ENCODE data around the gene CCR4.
"Not testable (repeated sequence)": the region's sequence is repeated elsewhere in the genome, so short reads cannot be mapped to it uniquely, and the experiment has no call there.

Gene CCR4

DNA sequence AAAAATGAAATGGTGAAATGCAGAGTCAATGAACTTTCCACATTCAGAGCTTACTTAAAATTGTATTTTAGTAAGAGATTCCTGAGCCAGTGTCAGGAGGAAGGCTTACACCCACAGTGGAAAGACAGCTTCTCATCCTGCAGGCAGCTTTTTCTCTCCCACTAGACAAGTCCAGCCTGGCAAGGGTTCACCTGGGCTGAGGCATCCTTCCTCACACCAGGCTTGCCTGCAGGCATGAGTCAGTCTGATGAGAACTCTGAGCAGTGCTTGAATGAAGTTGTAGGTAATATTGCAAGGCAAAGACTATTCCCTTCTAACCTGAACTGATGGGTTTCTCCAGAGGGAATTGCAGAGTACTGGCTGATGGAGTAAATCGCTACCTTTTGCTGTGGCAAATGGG is 3.1 kb downstream of the CCR4 start:
- DNase-seq, result no peak

DNA sequence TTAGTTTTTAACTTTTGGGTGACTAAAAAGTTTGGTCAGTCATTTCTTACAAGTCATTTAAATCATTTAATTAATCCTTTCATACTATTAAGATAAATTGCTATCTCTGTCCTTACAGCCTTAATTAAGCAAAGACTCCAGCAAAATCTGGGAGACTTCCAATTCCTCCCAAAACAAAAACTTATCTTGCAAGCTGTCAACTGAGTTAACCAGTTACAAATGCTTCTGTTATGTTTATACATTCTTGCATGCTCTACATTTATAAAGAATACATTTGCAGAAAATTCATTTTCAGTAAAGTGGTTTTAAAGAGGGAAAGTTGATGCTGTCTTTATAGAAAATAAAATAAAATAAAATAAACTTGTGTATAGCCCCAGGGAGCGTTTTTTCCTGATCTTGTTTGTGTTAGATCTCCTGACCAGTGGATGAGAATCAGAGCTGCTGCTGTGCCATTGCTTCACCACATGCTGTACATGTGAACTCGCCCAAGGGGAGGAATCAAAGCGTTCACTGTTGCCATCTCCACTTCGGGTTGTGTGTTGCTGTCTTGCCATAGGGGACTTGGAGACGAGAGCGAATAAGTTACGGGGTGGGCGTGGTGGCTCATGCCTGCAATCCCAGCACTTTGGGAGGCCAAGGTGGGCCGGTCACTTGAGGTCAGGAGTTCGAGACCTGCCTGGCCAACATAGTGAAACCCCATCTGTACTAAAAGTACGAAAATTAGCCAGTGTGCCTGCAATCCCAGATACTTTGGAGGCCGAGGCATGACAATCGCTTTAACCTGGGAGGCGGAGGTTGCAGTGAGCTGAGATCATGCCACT is 5.5 kb downstream of the CCR4 start:
- DNase-seq, result no peak

GRCh38 chr3:32958509-32958908 is 7.1 kb downstream of the CCR4 start:
- no peak for DNase-seq

DNA sequence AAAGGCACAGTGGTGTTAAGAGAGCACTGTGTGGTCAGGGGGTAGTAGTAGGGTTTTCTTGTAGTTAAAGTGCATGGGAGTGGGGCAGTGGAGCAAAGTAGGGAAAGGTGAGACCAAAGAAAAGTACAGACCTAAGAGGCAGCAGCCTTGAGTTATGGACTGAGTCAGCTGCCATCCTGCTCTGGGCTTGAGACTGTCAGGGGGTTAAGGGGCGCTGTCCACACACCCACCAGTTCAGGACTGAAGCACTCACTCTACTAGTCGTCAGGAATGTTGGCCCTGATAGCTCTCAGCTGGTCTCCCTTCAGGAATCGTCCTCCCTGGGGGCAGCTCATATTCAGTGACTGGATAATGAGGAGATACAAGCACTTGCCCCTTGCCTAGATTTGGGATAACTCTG is 7.9 kb downstream of the CCR4 start:
- no peak for DNase-seq

DNA sequence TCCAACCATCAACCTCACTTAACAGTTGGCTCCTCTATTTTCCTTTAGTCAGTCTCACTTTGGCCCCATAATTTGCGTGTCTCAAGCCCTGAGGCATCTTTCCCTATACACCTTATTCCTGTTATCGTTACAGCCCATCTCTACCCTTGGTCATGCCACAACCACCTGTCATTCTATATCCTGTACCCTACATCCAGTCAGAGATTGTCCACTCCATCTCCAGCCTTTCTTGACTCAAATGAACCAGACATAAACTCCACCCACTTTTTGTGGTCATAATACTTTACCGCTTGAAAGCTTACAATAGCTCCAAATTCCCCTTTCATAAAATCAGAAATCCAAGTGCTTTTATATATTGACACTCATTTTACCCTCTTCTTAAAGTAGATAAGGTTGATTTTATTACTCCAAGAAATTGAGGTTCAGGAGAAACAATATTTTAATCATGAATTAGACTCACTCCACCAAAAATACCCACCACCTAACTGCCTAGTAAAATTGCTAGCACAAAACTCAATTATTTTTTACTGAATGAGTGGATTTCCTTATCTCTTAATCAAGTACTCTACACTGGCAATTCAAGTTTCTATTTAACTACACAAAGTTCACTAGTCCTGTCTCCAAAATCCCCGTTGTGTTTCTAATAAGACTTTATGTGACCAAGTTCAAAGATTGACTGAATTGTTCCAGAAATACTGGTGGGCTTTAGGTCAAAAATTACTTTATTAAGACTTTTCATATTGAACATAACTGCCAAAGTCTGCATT is 9.1 kb downstream of the CCR4 start:
- DNase-seq, result no peak

- DNase-seq, result no peak
These were observed 9.8 kb downstream of the CCR4 start for GRCh38 chr3:32961189-32961715.

DNA sequence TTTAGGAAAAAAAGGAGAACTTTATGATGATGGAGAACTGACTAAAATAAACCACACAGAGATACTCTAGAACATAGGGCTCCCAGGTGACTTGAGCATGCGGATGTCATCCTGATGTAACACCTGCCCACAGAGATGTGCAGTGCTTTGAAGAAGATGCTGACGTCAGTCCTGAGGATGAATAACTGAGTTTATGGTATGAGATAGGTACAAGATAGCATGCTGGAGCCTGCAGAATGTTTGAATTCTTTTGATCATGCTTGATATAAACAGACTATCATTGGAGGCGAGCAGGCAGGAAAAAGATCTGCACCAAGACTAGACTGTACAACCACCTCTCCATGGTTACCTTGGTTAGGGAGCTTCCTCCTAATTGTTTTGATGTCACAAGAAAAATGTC is 12.4 kb downstream of the CCR4 start:
- DNase-seq, result no peak

DNA sequence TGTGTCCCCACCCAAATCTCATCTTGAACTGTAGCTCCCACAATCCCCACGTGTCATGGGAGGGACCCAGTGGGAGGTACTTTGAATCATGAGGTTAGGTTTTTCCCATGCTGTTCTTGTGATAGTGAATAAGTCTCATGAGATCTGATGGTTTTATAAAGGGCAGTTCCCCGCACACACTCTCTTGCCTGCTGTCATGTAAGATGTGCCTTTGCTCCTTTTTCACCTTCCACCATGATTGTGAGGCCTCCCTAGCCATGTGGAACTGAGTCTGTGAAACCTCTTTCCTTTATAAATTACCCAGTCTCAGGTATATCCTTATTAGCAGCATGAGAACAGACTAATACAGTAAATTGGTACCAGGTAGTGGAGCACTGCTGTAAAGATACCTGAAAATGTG is 13.3 kb downstream of the CCR4 start:
- not testable (repeated sequence) for DNase-seq

DNA sequence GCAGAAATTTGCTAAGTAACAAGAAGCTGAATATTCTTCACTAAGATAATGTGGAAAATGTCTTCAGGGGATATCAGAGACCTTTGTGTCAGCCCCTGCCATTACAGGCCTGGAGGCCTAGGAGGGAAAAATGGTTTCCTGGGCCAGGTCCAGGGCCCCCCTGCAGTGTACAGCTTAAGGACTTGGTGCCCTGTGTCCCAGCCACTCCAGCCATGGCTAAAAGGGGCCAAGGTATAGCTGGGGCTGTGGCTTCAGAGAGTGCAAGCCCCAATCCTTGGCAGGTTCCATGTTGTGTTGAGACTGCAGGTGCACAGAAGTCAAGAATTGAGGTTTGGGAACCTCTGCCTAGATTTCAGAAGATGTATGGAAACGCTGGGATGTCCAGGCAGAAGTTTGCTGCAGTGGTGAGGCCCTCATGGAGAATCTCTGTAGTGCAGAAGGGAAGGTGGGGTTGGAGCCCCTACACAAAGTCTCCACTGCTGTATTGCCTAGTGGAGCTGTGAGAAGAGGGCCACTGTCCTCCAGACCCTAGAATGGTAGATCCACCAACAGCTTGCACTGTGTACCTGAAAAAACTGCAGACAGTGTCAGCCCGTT is 14.3 kb downstream of the CCR4 start:
- not testable (repeated sequence) for DNase-seq

GRCh38 chr3:32966627-32967026 is 15.2 kb downstream of the CCR4 start:
- DNase-seq, result not testable (repeated sequence)

GRCh38 chr3:32968166-32968919 is 16.9 kb downstream of the CCR4 start:
- DNase-seq, result no peak

DNA sequence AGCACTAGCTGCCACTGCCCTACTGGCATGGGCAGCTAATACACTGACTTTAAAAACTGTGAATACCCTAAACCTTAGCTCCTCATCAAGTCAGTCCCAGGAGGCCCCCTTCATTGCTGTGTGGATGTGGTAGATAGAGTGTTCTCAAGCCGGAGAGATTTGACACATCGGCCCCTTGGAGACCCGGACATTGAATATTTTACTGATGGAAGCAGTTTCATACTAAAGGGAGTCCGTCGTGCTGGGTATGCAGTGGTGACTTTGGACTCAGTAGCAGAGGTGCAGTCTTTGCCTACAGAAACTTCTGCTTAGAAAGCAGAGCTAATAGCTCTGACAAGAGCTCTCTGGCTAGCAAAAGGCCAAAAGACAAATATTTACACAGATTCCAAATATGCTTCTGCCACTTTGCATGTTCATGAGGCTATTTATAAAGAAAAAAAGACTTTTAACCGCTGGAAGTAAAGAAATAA is 17.5 kb downstream of the CCR4 start:
- no peak for DNase-seq

DNA sequence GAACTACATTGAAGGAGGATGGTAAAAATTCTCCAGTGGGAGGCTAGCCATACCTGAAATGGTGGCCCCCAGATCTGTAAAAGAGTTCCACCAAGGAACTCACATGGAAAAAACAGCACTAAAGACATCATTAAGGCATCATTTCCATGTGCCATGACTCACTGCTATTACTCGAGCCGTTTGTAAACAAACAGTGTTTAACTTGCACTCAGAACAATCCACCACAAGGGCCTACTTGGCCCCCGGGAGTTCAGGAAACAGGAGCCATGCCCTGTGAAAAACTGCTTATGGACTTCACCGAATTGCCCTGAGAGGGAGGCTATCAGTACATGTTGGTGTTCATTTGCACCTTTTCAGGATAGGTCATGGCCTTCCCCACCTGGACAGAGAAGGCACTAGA is 18.2 kb downstream of the CCR4 start:
- no peak for DNase-seq

GRCh38 chr3:32971291-32971690 is 19.8 kb downstream of the CCR4 start:
- DNase-seq, result not testable (repeated sequence)

DNA sequence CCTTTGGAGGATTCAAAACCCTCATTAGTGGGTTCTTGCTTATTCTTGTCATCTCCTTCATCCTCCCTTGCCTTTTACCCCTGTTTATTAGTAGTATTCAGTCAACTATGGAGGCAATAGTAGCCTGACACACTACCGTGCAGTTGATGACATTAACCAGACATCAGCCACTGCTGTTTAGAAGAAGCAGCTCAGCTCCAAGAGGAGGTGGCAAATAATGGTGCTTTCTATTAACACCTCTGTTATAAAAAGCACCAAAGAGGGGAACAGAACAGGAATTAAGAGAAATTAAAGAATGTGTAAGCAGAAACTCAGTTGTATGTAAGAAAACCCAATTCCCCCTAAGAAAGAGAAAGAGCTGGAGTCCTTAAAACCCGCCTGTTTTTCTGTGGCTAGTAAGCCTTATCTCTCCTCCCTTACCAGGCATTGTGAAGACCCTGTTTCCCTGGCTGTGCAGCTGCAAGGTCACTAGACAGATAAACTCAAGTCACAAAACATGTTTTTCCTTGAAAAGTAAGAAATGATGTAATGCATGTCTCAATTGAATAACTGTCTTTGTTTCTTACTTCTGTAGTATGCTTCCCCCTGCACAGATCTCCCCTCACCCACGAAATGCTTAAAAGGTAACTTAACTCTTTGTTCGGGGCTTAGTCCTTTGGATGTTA is 21.2 kb downstream of the CCR4 start:
- DNase-seq, result no peak

DNA sequence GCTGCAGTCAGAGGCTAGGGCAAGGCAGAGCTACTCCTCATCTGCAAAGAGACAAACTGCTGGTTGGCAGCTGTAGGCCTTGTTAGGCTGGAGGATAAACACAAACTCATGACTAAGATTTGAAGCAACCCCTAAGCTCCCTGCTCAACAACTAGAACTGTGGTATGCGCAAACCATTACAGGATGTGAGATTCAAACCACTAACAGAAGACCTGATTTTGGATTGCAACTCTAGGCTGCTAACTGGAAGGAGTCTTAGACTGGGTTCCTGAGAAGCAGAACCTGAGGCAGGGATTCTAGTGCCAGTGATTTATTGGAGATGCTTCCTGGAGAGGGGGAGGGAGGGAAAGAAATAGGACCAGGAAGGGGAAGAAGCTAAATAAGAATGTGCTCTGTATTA is 22.5 kb downstream of the CCR4 start:
- DNase-seq, result no peak

- no peak for DNase-seq
These were observed 24.6 kb downstream of the CCR4 start for GRCh38 chr3:32975891-32976595.

- DNase-seq, result no peak
These were observed 26.4 kb downstream of the CCR4 start for GRCh38 chr3:32977861-32978260.

DNA sequence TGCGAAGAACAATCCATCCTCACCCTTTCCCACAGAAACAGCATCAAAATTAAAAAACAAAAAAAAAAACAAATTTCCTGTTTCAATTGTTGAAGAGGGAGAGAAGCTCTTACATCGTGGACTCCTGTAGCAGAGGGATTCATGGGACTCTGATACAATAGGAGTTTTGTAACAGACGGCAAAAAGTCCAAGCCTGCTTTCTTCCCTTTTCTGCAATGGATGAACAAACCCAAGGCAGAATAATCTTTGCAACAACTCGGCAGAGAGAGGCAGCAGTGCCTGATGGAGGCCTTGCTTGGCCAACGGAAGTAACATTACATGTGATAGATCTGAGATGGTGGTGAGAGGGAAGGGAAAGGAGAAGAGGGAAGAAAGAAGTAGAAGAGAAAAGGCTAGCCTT is 26.9 kb downstream of the CCR4 start:
- DNase-seq, result no peak

- no peak for DNase-seq
These were observed 31.7 kb downstream of the CCR4 start for GRCh38 chr3:32983124-32983523.

DNA sequence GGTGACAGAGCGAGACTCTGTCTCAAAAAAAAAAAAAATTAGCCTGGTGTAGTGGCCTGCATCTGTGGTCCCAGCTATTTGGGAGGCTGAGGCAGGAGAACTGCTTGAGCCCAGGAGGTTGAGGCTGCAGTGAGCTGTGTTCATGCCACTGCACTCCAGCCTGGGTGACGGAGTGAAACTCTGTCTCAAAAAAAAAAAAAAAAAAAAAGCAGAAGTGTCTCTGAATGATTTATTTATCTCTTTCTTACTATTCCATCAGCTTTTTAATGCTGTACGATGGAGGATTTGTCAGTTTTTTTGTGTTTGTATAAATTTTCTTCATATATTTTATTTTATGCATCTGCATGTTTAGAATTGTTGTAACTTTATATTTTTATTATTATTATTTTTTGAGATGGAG is 33.5 kb downstream of the CCR4 start:
- not testable (repeated sequence) for DNase-seq

DNA sequence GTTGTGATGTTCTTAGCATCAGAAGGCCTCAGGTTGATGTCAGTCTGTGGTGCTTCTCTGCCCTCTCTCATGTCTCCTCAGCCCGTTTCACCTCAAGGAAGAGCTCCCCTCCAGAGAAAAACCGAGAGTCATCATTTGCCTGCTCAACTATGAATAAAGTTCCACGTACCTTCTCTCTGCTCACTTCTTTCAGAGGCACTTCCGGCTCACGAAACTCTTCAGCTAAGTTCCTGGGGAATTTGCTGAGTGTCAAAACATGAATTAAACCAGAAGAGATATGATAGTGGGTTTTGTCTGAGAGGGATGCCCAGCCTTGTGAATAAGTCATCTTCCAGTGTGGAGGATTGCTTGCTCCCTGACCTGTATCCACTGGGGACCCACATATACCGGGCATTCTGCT is 37.7 kb downstream of the CCR4 start:
- no peak for DNase-seq

Measured in cortex of kidney (tissue), 1 donor.